K562 (cell line): ENCODE measurements around the gene EPHB2.

Source experiments
- ETV5 ChIP-seq: sonication (generic); formaldehyde crosslinking; IDR thresholded peaks from 2 replicates; pipeline ENCODE4 v1.4.0; 2020; ENCODE audit warnings: low read depth, mild to moderate bottlenecking, missing genetic modification reagents
- HINFP ChIP-seq: fragments of 450-650 bp; conservative IDR thresholded peaks from 2 replicates; pipeline ENCODE4 v1.6.1; 2016; ENCODE audit warnings: missing genetic modification characterization, low read depth, mild to moderate bottlenecking, control low read depth, missing compliant biosample characterization
- NR3C1 ChIP-seq: sonication (generic); formaldehyde crosslinking; IDR thresholded peaks from 2 replicates; pipeline ENCODE4 v1.8.1; 2022; ENCODE audit warnings: missing genetic modification reagents
- PHF20 ChIP-seq: fragments of 450-650 bp; IDR thresholded peaks from 2 replicates; pipeline ENCODE4 v1.6.1; 2018; ENCODE audit not compliant: partially characterized antibody
- TARDBP ChIP-seq: fragments of 450-650 bp; IDR thresholded peaks from 2 replicates; pipeline ENCODE4 v1.6.1; 2016
- TF ChIP-seq, protein P1 (sequence below), 3 experiments: IDR thresholded peaks in 2 of 3; conservative IDR thresholded peaks in 1 of 3; 2 replicates each; pipeline ENCODE4 v1.5.1; 2011 to 2012; ENCODE audit warnings: low read length in 3 of 3, mild to moderate bottlenecking in 3 of 3, control low read depth in 2 of 3, improper control_type of control experiment in 1 of 3, inconsistent platforms in 1 of 3, low read depth in 1 of 3, mixed read lengths in 1 of 3, moderate library complexity in 1 of 3; ENCODE audit not compliant: insufficient read depth in 2 of 3

DNA sequence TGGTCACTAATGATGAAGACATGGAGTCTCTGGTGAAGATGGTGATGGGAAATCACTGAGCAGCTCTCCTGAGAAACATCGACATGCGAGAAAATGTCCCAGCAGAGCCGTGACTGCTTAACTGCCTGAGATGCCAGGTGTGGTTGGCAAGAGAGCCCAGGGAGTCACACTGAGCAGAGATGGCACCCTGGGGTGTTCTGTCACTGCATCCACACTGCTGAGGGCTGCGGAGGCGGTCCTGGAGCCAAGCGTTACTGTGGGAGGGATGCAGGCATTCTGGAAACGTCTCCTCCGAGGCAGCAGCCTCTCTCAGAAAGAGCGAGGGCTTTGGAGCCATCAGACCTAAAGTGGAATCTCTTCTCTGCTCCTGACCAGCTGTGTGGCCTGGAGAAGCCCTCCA lies 57.2 kb downstream of the EPHB2 start:
- no peak for TF ChIP-seq TARDBP
- TF ChIP-seq ETV5, result no peak
- TF ChIP-seq, protein P1, sequence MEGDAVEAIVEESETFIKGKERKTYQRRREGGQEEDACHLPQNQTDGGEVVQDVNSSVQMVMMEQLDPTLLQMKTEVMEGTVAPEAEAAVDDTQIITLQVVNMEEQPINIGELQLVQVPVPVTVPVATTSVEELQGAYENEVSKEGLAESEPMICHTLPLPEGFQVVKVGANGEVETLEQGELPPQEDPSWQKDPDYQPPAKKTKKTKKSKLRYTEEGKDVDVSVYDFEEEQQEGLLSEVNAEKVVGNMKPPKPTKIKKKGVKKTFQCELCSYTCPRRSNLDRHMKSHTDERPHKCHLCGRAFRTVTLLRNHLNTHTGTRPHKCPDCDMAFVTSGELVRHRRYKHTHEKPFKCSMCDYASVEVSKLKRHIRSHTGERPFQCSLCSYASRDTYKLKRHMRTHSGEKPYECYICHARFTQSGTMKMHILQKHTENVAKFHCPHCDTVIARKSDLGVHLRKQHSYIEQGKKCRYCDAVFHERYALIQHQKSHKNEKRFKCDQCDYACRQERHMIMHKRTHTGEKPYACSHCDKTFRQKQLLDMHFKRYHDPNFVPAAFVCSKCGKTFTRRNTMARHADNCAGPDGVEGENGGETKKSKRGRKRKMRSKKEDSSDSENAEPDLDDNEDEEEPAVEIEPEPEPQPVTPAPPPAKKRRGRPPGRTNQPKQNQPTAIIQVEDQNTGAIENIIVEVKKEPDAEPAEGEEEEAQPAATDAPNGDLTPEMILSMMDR (IDR thresholded peaks at IDR 0.05 in 2 of 3, conservative IDR thresholded peaks at IDR 0.05 in 1 of 3; ENCODE audit: insufficient read depth in 2 of 3, low read depth in 1 of 3, low read length in 3 of 3), result no peak
- TF ChIP-seq NR3C1 (CRISPR knock-in tag), result no peak
- no peak for TF ChIP-seq HINFP (tag)
- no peak for TF ChIP-seq PHF20
